GM19324 (cell line): ENCODE measurements around the gene PRKCB.
"Not testable (repeated sequence)": the region's sequence is repeated elsewhere in the genome, so short reads cannot be mapped to it uniquely, and the experiment has no call there.

Experiments
- ATAC-seq: cut with Tn5 transposase; IDR thresholded peaks from one replicate; pipeline ENCODE4 v1.9.1; 2021; ENCODE audit warnings: mild to moderate bottlenecking, moderate library complexity; ENCODE audit not compliant: unreplicated experiment, low FRiP score

The PRKCB gene

GRCh38 chr16:24027466-24027865, 191.7 kb downstream of the PRKCB start:
- ATAC-seq = no peak

- ATAC-seq = not testable (repeated sequence)
Observed at GRCh38 chr16:24029841-24030240, 194.1 kb downstream of the PRKCB start.

GRCh38 chr16:24035127-24035842, 199.5 kb downstream of the PRKCB start:
- no peak for ATAC-seq

GRCh38 chr16:24036038-24036543, 200.3 kb downstream of the PRKCB start:
- ATAC-seq = no peak

- no peak for ATAC-seq
Observed at GRCh38 chr16:24036614-24037013, 200.8 kb downstream of the PRKCB start.

- ATAC-seq = no peak
Observed at GRCh38 chr16:24037335-24037734, 201.6 kb downstream of the PRKCB start.

- ATAC-seq = no peak
Observed at GRCh38 chr16:24041834-24042631, 206.2 kb downstream of the PRKCB start.

- ATAC-seq = no peak
Observed at GRCh38 chr16:24044467-24044866, 208.7 kb downstream of the PRKCB start.

GRCh38 chr16:24045641-24046040, 209.9 kb downstream of the PRKCB start:
- no peak for ATAC-seq

- ATAC-seq = no peak
Observed at GRCh38 chr16:24046442-24046841, 210.7 kb downstream of the PRKCB start.

GRCh38 chr16:24049113-24049512, 213.3 kb downstream of the PRKCB start:
- no peak for ATAC-seq

GRCh38 chr16:24051125-24051524, 215.3 kb downstream of the PRKCB start:
- ATAC-seq = no peak

- ATAC-seq = no peak
Observed at GRCh38 chr16:24052329-24053098, 216.7 kb downstream of the PRKCB start.

GRCh38 chr16:24053099-24053946, 217.5 kb downstream of the PRKCB start:
- ATAC-seq = no peak

- ATAC-seq = no peak
Observed at GRCh38 chr16:24054741-24055491, 219.1 kb downstream of the PRKCB start.

GRCh38 chr16:24062270-24062817, 226.6 kb downstream of the PRKCB start:
- no peak for ATAC-seq

- no peak for ATAC-seq
Observed at GRCh38 chr16:24069036-24069590, 233.3 kb downstream of the PRKCB start.

GRCh38 chr16:24070851-24071250, 235.1 kb downstream of the PRKCB start:
- no peak for ATAC-seq
